HG03135 (cell line): Measurements from ENCODE around the gene IQGAP3.

Experiments
- ATAC-seq: cut with Tn5 transposase; IDR thresholded peaks from one replicate; pipeline ENCODE4 v1.9.1; 2021; ENCODE audit warnings: mild to moderate bottlenecking, moderate library complexity; ENCODE audit not compliant: unreplicated experiment

IQGAP3 gene

DNA sequence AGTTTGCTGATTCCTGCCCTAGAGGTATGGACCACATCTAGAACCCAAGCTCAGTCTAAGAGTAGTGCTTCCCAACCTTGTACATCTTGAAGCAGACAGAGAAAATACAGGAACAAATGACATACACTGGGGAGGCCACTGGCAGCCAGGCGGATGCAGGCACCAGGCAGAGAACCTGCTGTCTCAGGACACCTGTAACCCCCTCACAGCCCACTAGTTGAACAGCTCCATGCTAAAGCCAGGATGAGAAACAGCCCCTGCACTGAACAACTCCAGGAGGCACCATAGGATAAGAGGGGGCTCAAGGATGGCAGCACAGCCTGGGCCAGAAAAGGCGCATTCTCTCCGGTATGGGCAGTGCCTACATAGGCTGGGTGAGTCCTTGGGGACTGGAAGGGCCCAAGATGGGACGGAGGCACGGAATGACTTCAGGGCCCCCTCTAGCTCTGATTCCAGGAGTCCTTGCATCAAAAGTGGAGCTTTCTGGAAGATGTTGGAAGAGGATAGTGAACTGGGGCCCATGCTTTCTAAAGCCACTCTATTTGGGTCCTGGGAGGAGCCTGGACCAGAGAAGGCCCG is 87.8 kb downstream of the IQGAP3 start:
- no peak for ATAC-seq

DNA sequence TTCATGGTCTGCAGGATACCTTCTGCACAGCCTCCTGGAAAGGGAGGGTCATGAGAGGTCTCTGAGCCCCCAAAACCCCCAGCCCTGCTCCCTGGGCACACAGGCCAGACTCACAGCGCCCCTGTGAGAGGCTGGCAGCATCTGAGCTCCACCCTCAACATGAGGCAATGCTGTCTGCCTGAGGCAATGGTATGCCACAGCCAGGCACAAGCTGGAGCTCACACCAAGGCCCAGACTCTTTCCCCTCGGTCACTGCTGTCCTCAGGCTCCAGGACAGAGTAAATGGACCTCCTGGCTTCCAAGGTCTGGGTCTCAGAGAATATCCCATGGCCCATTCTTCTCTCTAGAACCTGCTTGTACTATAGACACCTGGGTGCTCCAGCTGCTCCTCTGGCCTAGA is 89.0 kb downstream of the IQGAP3 start:
- ATAC-seq, result no peak

- no peak for ATAC-seq
These were observed 90.1 kb downstream of the IQGAP3 start for GRCh38 chr1:156482276-156482675.

GRCh38 chr1:156481527-156481926 is 90.8 kb downstream of the IQGAP3 start:
- no peak for ATAC-seq

GRCh38 chr1:156480411-156481192 is 91.8 kb downstream of the IQGAP3 start:
- ATAC-seq, result no peak

DNA sequence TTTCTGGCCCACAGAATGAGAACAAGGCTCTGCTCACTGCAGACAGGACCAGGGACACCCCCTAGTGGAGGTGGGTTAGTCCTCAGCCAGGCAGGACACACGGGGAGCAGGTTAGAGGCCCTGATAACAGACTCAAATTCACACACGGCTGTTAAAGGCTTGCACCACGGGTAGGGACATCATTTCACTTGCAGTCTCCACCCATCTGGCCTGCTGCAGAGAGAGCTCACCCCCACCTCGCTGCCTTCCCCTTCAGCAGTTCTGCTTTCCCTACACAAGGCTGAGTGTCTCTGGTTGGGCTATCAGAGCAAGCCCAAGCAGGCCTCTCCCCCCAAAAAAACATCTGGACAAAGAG is 92.4 kb downstream of the IQGAP3 start:
- no peak for ATAC-seq

DNA sequence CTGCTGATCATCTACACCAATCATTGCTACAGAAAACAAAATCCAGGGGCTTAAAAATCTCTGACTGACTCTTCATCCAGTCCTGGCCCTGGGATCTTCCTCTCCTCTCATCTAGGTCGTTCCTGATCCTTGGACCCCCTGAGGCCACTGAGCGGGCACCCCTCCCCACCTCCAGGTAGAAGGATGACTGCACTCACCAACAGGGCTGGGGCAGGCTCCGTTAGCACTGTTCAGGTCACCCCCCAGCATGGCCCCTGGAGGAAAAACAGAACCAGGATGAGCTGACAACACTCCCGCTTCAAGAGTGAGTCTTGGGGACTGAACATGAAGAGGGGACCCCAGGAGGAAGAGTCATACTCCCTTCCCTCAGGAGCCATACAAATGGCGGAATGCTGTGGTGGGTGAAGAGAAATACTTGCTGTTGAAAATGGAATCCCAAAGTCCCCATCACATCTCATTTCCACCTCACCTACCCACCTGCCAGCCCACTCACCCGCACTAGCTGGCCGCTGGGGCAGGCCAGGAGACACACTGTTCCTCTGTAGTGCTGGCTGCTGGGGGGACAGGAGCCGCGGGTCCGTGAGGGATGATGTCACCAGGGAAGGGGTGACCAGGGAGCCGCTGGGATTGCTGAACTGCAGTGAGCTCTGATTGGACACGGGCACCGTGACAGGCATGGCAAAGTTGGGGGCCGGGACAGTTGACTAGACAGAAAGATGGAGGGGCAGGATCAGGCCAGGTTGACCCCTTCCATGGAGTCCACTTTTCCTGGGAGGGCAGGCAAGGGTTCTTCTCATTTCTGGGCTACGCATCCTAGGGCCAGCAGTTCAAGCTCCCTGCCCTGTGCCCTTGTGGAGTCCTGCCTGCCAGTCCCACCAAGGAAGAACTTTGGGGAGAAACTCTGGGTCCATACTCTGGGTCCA is 93.0 kb downstream of the IQGAP3 start:
- ATAC-seq, result no peak

- no peak for ATAC-seq
These were observed 94.1 kb downstream of the IQGAP3 start for GRCh38 chr1:156478250-156478627.

GRCh38 chr1:156477526-156478249 is 94.7 kb downstream of the IQGAP3 start:
- no peak for ATAC-seq

GRCh38 chr1:156476501-156477298 is 95.7 kb downstream of the IQGAP3 start:
- no peak for ATAC-seq

DNA sequence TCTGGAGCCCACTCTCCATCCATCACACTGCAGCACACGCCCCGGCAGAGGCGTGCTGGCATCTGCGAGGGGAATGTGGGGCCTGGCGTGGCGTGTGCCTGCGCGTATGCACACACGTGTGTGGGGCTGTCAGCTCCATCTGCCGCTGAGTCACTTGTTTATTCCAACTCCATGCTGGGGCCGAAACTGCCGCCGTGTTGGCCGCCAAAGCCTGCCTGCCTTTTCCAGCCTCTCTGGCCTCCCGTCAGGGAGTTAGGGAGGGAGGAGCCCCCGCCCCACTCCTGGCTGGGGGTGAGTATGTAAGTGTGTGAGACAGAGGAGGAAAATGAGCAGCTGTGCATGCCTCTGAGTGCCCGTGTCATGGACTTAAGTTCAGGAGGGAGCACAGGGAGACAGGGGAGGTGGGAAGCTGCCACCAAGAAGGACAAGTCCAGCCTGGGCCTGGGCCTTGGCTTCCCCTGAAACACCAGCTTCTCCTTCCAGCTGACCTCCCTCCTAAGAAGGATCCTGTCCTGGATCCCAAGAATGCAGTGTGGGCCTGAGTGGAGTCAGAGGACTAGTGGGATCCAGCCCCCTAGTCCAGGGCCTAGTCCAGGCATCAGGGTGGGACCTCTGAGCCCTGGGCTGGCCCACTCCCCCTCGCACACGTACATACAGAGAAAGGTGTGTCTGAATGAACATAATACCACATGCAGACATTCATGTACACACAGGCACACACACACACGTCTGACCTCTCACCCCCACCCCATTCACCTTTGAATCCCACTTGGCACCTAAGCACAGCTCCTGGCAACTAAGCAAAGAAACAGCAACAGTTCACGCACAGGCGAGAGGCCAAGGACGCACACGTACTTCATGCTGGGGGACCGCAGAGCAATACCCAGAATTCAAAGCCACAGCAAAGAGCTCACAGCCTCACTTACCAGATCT is 96.5 kb downstream of the IQGAP3 start:
- ATAC-seq, result no peak
